ENCODE measurements around the gene DPP9.

DPP9 gene

DNA sequence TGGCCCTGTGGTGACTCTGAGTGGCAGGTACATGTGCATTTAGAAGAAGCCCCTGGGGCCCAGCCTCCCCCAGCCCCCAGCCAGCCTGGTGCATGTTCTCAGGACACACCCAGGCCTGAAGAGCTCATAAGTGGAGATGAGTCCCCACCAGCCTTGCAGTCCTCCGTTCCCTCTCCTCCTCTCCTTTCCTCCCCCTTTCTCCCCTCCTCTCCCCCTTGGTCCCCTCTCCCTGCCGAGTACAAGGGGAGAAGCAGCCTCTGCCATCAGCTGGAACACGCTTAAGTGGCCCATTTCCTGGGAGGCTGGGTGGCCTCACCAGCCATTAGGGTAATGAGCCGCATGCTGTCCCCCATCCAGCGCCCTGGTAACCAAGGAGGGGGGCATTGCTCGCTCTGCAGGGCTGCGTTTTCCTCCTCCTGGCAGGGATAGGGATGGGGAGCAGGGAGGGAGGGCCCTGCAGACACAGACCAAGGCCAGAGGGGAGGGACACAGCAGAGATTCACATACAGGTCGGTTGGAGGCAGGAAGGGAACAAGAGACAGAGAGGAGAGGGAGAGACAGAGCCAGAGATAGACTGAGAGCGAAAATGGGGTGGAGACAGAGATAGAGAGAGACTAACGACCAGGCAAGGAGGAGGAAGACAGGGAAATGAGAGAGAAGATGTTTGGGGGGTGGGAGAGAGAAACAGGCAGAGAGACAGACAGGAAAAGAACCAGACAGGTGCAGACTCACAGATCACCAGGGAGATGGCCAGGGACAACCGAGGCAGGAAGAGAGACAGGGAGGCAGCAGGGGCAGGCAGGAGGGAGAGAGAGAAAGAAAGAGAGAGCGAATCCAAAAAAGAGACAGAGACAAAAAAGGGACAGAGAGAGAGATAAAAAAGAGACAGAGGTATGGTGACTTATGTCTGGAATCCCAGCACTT is 19.3 kb upstream of the DPP9 start:
- no peak for DNase-seq (ENCODE audit: low spot score)
- in situ Hi-C loops (cut with MboI; ENCODE audit: low pct_unique_long_range_greater_than_20kb, low sequenced_read_pairs, unreplicated experiment): no loop called here

GRCh38 chr19:4740092-4740491 is 16.4 kb upstream of the DPP9 start:
- no peak for TF ChIP-seq CTCF (IDR thresholded peaks at IDR 0.05; ENCODE audit: extremely low read depth, insufficient read depth, missing control alignments)
- in situ Hi-C loops (cut with MboI; ENCODE audit: low pct_unique_long_range_greater_than_20kb, low sequenced_read_pairs, unreplicated experiment): no loop called here
- no peak for DNase-seq (ENCODE audit: low spot score)

More for the DNA sequence above, 19.3 kb upstream of the DPP9 start:
- TF ChIP-seq CTCF (IDR thresholded peaks at IDR 0.05; ENCODE audit: extremely low read depth, insufficient read depth, missing control alignments): no peak

GRCh38 chr19:4738734-4739133 is 15.1 kb upstream of the DPP9 start:
- in situ Hi-C loops (cut with MboI; ENCODE audit: low pct_unique_long_range_greater_than_20kb, low sequenced_read_pairs, unreplicated experiment): loop anchor here (5.0 kb wide), 1 partner anchor 49 kb away; no protein-coding TSS in a partner anchor
- TF ChIP-seq CTCF (IDR thresholded peaks at IDR 0.05; ENCODE audit: extremely low read depth, insufficient read depth, missing control alignments): no peak
- DNase-seq (ENCODE audit: low spot score): no peak

DNA sequence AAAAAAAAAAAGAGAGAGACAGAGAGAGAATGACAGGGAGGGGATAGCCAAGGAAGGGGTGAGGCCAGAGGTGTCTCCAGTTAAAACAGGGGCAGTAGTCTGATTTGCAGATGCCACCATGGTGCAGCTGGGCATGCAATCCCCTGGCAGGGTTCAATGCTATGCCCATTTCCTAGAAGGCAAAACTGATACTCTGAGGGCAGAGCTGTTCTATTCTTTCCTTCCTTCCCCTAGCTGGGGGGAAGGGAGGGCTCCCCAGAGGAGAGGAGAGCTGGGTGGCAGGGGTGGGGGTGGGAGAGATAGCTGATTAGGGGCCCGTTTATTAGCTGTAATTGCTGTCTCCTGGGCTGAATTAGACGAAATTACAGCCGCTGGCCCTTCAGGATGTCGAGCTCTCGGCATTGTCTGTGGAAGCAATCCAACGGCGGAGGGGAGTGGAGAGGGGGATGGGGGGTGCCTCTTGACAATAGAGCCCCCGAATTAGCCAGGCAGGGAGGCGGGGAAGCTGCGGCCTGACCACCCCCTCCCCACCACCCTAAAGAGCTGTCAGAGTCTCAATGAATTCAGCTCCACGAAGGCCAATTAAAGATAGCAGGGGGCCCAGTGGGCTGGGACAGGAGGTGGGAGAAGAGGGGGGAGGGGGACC is 14.4 kb upstream of the DPP9 start:
- in situ Hi-C loops (cut with MboI; ENCODE audit: low pct_unique_long_range_greater_than_20kb, low sequenced_read_pairs, unreplicated experiment): loop anchor here (5.0 kb wide), 1 partner anchor 49 kb away; no protein-coding TSS in a partner anchor
- DNase-seq (ENCODE audit: low spot score): no peak
- TF ChIP-seq CTCF (IDR thresholded peaks at IDR 0.05; ENCODE audit: extremely low read depth, insufficient read depth, missing control alignments): no peak

DNA sequence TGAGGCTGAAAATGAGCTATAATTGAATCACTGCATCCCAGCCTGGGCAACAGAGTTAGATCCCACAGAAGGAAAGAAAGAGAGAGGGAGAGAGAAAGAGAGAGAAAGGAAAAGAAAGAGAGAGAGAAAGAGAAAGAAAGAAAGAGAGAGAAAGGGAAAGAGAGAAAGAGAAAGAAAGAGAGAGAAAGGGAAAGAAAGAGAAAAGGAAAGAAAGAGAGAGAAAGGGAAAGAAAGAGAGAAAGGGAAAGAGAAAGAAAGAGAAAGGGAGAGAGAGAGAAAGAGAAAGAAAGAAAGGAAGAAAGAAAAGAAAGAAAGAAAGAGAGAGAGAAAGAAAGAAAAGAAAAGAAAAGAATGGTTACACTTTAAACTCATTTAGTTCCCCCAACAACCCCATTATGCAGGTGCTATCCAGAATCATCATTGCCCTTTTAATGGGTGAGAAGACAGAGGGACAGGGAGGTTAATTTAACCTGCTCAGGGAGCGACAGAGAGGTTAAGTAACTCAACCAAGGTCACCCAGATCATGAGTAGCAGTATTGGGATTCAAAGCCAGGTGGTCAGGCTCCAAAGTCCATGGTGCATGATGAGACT is 10.2 kb upstream of the DPP9 start:
- DNase-seq (ENCODE audit: low spot score): no peak
- in situ Hi-C loops (cut with MboI; ENCODE audit: low pct_unique_long_range_greater_than_20kb, low sequenced_read_pairs, unreplicated experiment): no loop called here
- TF ChIP-seq CTCF (IDR thresholded peaks at IDR 0.05; ENCODE audit: extremely low read depth, insufficient read depth, missing control alignments): no peak

DNA sequence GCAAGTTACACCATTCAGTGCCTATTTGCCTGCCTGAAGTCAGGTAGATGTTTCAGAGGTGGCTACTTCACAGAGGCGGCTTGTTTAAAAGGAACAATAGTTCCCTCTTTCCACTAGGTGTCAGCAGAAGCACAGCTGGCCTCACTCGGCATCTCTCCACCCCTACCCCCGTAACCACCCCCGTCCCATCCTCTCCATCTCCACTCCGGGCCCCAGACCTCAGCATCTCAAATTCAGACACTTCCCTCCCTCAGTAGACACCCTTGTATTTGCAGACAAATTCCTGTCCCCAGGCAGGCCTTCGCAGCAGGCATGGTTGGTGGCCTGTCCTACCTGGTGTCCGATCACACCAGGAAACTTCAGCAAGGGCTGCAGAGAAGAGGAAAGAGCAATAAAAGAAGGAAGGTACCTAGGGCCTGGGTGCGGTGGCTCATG is 9.1 kb upstream of the DPP9 start:
- peak; percentile 81 for DNase-seq (ENCODE audit: low spot score)
- in situ Hi-C loops (cut with MboI; ENCODE audit: low pct_unique_long_range_greater_than_20kb, low sequenced_read_pairs, unreplicated experiment): no loop called here

More for the DNA sequence above, 9.1 kb upstream of the DPP9 start:
- TF ChIP-seq CTCF (IDR thresholded peaks at IDR 0.05; ENCODE audit: extremely low read depth, insufficient read depth, missing control alignments): peak; percentile 67
